ENCODE measurements around the gene PAPLN.

The PAPLN gene

GRCh38 chr14:73221945-73222344 lies 15.4 kb upstream of the PAPLN start:
- H3K9me3 ChIP-seq (ENCODE audit: insufficient read depth, low read depth, low read length), result no peaks in the 10 kb centered on the region
- no peaks in the 10 kb centered on the region for H3F3A ChIP-seq (ENCODE audit: low read depth)
- H3K9ac ChIP-seq (ENCODE audit: low read depth, low read length, poor library complexity, severe bottlenecking), result no peak overlapping the region
- H2AFZ ChIP-seq (ENCODE audit: low read length), result no peak overlapping the region
- no peaks in the 10 kb centered on the region for H4K20me1 ChIP-seq (ENCODE audit: insufficient read depth, low read length, poor library complexity, severe bottlenecking)
- no peaks in the 10 kb centered on the region for H3K9me2 ChIP-seq (replicated peaks; ENCODE audit: low read depth, low read length)
- H3K4me1 ChIP-seq (ENCODE audit: insufficient read depth, low read length, poor library complexity, severe bottlenecking), result no peaks in the 10 kb centered on the region
- no peak overlapping the region for H3K4me3 ChIP-seq (ENCODE audit: low read length, poor library complexity, severe bottlenecking)
- no peaks in the 10 kb centered on the region for H3K27me3 ChIP-seq (ENCODE audit: insufficient read depth, low read length, poor library complexity, severe bottlenecking)
- H3K4me2 ChIP-seq (ENCODE audit: low read depth, low read length, poor library complexity, severe bottlenecking), result no peak overlapping the region
- no peaks in the 10 kb centered on the region for H3K79me2 ChIP-seq (ENCODE audit: insufficient read depth, low read length)
- TF ChIP-seq EZH2phosphoT487 (IDR thresholded peaks at IDR 0.05; ENCODE audit: borderline replicate concordance) (no peak), CTCF (conservative IDR thresholded peaks at IDR 0.05; ENCODE audit: low read length) (no peak)
- peaks cover 32% of the 10 kb centered on the region; the same call in 1 of the 2 replicates for H3K36me3 ChIP-seq (ENCODE audit: insufficient read depth, low read length)

- H3K36me3 ChIP-seq (ENCODE audit: insufficient read depth, low read length), result peaks cover 24% of the 10 kb centered on the region; the same call in 1 of the 2 replicates
- no peak overlapping the region for H3K9ac ChIP-seq (ENCODE audit: low read depth, low read length, poor library complexity, severe bottlenecking)
- TF ChIP-seq EZH2phosphoT487 (IDR thresholded peaks at IDR 0.05; ENCODE audit: borderline replicate concordance) (no peak), CTCF (conservative IDR thresholded peaks at IDR 0.05; ENCODE audit: low read length) (no peak)
- H3K4me3 ChIP-seq (ENCODE audit: low read length, poor library complexity, severe bottlenecking), result no peak overlapping the region
- H3K4me2 ChIP-seq (ENCODE audit: low read depth, low read length, poor library complexity, severe bottlenecking), result no peak overlapping the region
- H3F3A ChIP-seq (ENCODE audit: low read depth), result no peaks in the 10 kb centered on the region
- H3K9me3 ChIP-seq (ENCODE audit: insufficient read depth, low read depth, low read length), result no peaks in the 10 kb centered on the region
- no peaks in the 10 kb centered on the region for H3K79me2 ChIP-seq (ENCODE audit: insufficient read depth, low read length)
- no peak overlapping the region for H2AFZ ChIP-seq (ENCODE audit: low read length)
- no peaks in the 10 kb centered on the region for H3K4me1 ChIP-seq (ENCODE audit: insufficient read depth, low read length, poor library complexity, severe bottlenecking)
- H3K9me2 ChIP-seq (replicated peaks; ENCODE audit: low read depth, low read length), result no peaks in the 10 kb centered on the region
- no peaks in the 10 kb centered on the region for H3K27me3 ChIP-seq (ENCODE audit: insufficient read depth, low read length, poor library complexity, severe bottlenecking)
- no peaks in the 10 kb centered on the region for H4K20me1 ChIP-seq (ENCODE audit: insufficient read depth, low read length, poor library complexity, severe bottlenecking)
These were observed 14.3 kb upstream of the PAPLN start for GRCh38 chr14:73223049-73223448.

- no peaks in the 10 kb centered on the region for H3K79me2 ChIP-seq (ENCODE audit: insufficient read depth, low read length)
- H3F3A ChIP-seq (ENCODE audit: low read depth), result no peaks in the 10 kb centered on the region
- no peak overlapping the region for H3K9ac ChIP-seq (ENCODE audit: low read depth, low read length, poor library complexity, severe bottlenecking)
- H3K9me3 ChIP-seq (ENCODE audit: insufficient read depth, low read depth, low read length), result no peaks in the 10 kb centered on the region
- H3K36me3 ChIP-seq (ENCODE audit: insufficient read depth, low read length), result peaks cover 3% of the 10 kb centered on the region; the same call in 1 of the 2 replicates
- no peaks in the 10 kb centered on the region for H3K4me1 ChIP-seq (ENCODE audit: insufficient read depth, low read length, poor library complexity, severe bottlenecking)
- H4K20me1 ChIP-seq (ENCODE audit: insufficient read depth, low read length, poor library complexity, severe bottlenecking), result no peaks in the 10 kb centered on the region
- H3K9me2 ChIP-seq (replicated peaks; ENCODE audit: low read depth, low read length), result no peaks in the 10 kb centered on the region
- no peaks in the 10 kb centered on the region for H3K27me3 ChIP-seq (ENCODE audit: insufficient read depth, low read length, poor library complexity, severe bottlenecking)
- TF ChIP-seq EZH2phosphoT487 (IDR thresholded peaks at IDR 0.05; ENCODE audit: borderline replicate concordance) (no peak), CTCF (conservative IDR thresholded peaks at IDR 0.05; ENCODE audit: low read length) (no peak)
- no peak overlapping the region for H2AFZ ChIP-seq (ENCODE audit: low read length)
- no peak overlapping the region for H3K4me3 ChIP-seq (ENCODE audit: low read length, poor library complexity, severe bottlenecking)
- no peak overlapping the region for H3K4me2 ChIP-seq (ENCODE audit: low read depth, low read length, poor library complexity, severe bottlenecking)
These were observed 11.8 kb upstream of the PAPLN start for GRCh38 chr14:73225496-73225895.
